HEK293 (cell line): ENCODE results near the gene C2CD3.

Experiments used
- CTCF ChIP-seq: fragments of 450-650 bp; formaldehyde crosslinking; IDR thresholded peaks from 2 replicates; pipeline ENCODE4 v1.5.1; 2016; ENCODE audit warnings: missing biosample characterization, missing genetic modification characterization
- HOXA7 ChIP-seq: sonication (generic); formaldehyde crosslinking; IDR thresholded peaks from 2 replicates; pipeline ENCODE4 v1.8.1; 2022; ENCODE audit warnings: missing genetic modification reagents, borderline replicate concordance
- IKZF3 ChIP-seq: fragments of 450-650 bp; IDR thresholded peaks from 2 replicates; pipeline ENCODE4 v1.5.0; 2018; ENCODE audit warnings: missing biosample characterization, mild to moderate bottlenecking, missing genetic modification characterization, moderate library complexity
- KLF16 ChIP-seq: fragments of 450-650 bp; formaldehyde crosslinking; IDR thresholded peaks from 2 replicates; pipeline ENCODE4 v1.5.1; 2017; ENCODE audit warnings: missing biosample characterization, missing genetic modification characterization
- KLF8 ChIP-seq: fragments of 450-650 bp; formaldehyde crosslinking; IDR thresholded peaks from 2 replicates; pipeline ENCODE4 v1.5.1; 2016; ENCODE audit warnings: missing biosample characterization, missing genetic modification characterization
- YY1 ChIP-seq: fragments of 450-650 bp; formaldehyde crosslinking; IDR thresholded peaks from 2 replicates; pipeline ENCODE4 v1.5.1; 2018; ENCODE audit warnings: missing biosample characterization, missing genetic modification characterization
- ZBTB1 ChIP-seq: fragments of 450-650 bp; formaldehyde crosslinking; IDR thresholded peaks from 2 replicates; pipeline ENCODE4 v1.5.1; 2016; ENCODE audit warnings: missing biosample characterization, missing genetic modification characterization
- ZNF133 ChIP-seq: fragments of 450-650 bp; formaldehyde crosslinking; IDR thresholded peaks from 2 replicates; pipeline ENCODE4 v1.5.1; 2016; ENCODE audit warnings: missing biosample characterization, missing genetic modification characterization
- ZNF169 ChIP-seq: fragments of 450-650 bp; formaldehyde crosslinking; IDR thresholded peaks from 2 replicates; pipeline ENCODE4 v1.5.1; 2016; ENCODE audit warnings: missing biosample characterization, missing genetic modification characterization
- ZNF174 ChIP-seq: fragments of 450-650 bp; formaldehyde crosslinking; IDR thresholded peaks from 2 replicates; pipeline ENCODE4 v1.5.0; 2017; ENCODE audit warnings: missing biosample characterization, mild to moderate bottlenecking, missing genetic modification characterization
- ZNF580 ChIP-seq: fragments of 450-650 bp; formaldehyde crosslinking; IDR thresholded peaks from 2 replicates; pipeline ENCODE4 v1.5.1; 2016; ENCODE audit warnings: missing biosample characterization, missing genetic modification characterization
- ZNF777 ChIP-seq: fragments of 450-650 bp; formaldehyde crosslinking; IDR thresholded peaks from 2 replicates; pipeline ENCODE4 v1.5.1; 2017; ENCODE audit warnings: missing biosample characterization, missing genetic modification characterization, borderline replicate concordance
- ZNF785 ChIP-seq: fragments of 450-650 bp; formaldehyde crosslinking; IDR thresholded peaks from 2 replicates; pipeline ENCODE4 v1.5.1; 2016; ENCODE audit warnings: missing biosample characterization, missing genetic modification characterization

- TF ChIP-seq ZNF580 (no peak), CTCF (no peak), KLF8 (tag by site-specific recombination) (no peak), ZNF174 (tag by site-specific recombination) (no peak), HOXA7 (CRISPR knock-in tag) (no peak), ZNF777 (tag by site-specific recombination) (no peak), IKZF3 (tag by site-specific recombination) (no peak), KLF16 (tag by site-specific recombination) (no peak), ZBTB1 (no peak), ZNF169 (tag by site-specific recombination) (no peak), YY1 (no peak), ZNF133 (tag by site-specific recombination) (no peak), ZNF785 (tag by site-specific recombination) (no peak)
Observed at GRCh38 chr11:73995247-73995646, 175.6 kb downstream of the C2CD3 start.
